HCT116 (cell line): Measurements from ENCODE around the gene CHN1. TPM values are rescaled to one million over a fixed set of nuclear protein-coding genes. Genes with fewer than 3 reads are reported as not detected.

Source experiments
- ATAC-seq: fragments of 200-7000 bp; cut with Tn5 transposase; 2 replicates; pipeline ENCODE4 v1.9.1; 2020; ENCODE audit warnings: mild to moderate bottlenecking, moderate library complexity
- BruUV-seq: library from RNA; stranded (reverse); fragments of 400-500 nt; replicated peaks from 2 replicates; lab custom pipeline; 2021; lab: Mats Ljungman, UMichigan
- CTCF ChIA-PET: fragments of 300-600 bp; sonication (Branson Sonifier 250); formaldehyde crosslinking; loops from one replicate; lab custom pipeline; 2021; ENCODE audit warnings: antibody characterized with exemption; lab: Charles Lee
- POLR2A ChIA-PET: fragments of 300-600, 350-600 bp; sonication (Branson Sonifier 250); formaldehyde crosslinking; loops from one replicate; lab custom pipeline; 2021; ENCODE audit warnings: antibody characterized with exemption; lab: Charles Lee
- RAD21 ChIA-PET, 2 experiments: fragments of 300-600 bp; sonication (Branson Sonifier 250); formaldehyde crosslinking; loops; one replicate each; lab custom pipeline; 2023; ENCODE audit warnings: low total read pairs in 2 of 2; ENCODE audit not compliant: uncharacterized antibody in 2 of 2, unreplicated experiment in 2 of 2, low non-redundant PET in 1 of 2; lab: Charles Lee
- DNase-seq: peaks from one replicate; pipeline ENCODE4 v3.0.0-alpha.2; 2010; ENCODE audit warnings: low read depth, low spot score
- H2AFZ ChIP-seq: fragments of 200-600 bp; shearing (Covaris generic), sonication (generic); 2 replicates; pipeline ENCODE4 v1.6.1; 2017; ENCODE audit warnings: low read depth, mixed run types, mixed read lengths, antibody characterized with exemption, low read length; ENCODE audit not compliant: poor library complexity, severe bottlenecking
- H3K27ac ChIP-seq: 2 replicates; pipeline ENCODE4 v1.5.1; 2012; ENCODE audit warnings: low read depth, low read length
- H3K27me3 ChIP-seq: fragments of 200-600 bp; sonication (generic); 2 replicates; pipeline ENCODE4 v1.6.1; 2016; ENCODE audit warnings: mixed run types, low read length, mixed read lengths; ENCODE audit not compliant: insufficient read depth
- H3K36me3 ChIP-seq, 2 experiments: fragments of 200-500 bp in 1 of 2; fragments of 200-600 bp in 1 of 2; sonication (Bioruptor generic) in 1 of 2; sonication (generic) in 1 of 2; 2 replicates each; pipeline versions ENCODE4 v1.5.1 to v1.6.1; 2014 to 2016; ENCODE audit warnings: low read length in 2 of 2, inconsistent platforms in 1 of 2, mixed read lengths in 1 of 2, mixed run types in 1 of 2; ENCODE audit not compliant: insufficient read depth in 2 of 2, control insufficient read depth in 1 of 2
- H3K4me1 ChIP-seq, 2 experiments: fragments of 200-600 bp in 1 of 2; sonication (generic) in 1 of 2; 2 replicates each; pipeline versions ENCODE4 v1.5.1 to v1.6.1; 2012 to 2017; ENCODE audit warnings: low read length in 2 of 2, inconsistent platforms in 1 of 2, mild to moderate bottlenecking in 1 of 2, mixed read lengths in 1 of 2, mixed run types in 1 of 2, moderate library complexity in 1 of 2; ENCODE audit not compliant: insufficient read depth in 2 of 2, control insufficient read depth in 1 of 2
- H3K4me2 ChIP-seq: fragments of 200-600 bp; sonication (generic); 2 replicates; pipeline ENCODE4 v1.6.1; 2017; ENCODE audit warnings: mixed run types, low read length, mixed read lengths
- H3K4me3 ChIP-seq, 2 experiments: fragments of 200-600 bp in 1 of 2; sonication (generic) in 1 of 2; replicated peaks in 1 of 2; 2 replicates each; pipeline ENCODE4 v1.5.1; 2011 to 2016; ENCODE audit warnings: low read length in 2 of 2, control low read depth in 1 of 2, low read depth in 1 of 2, mild to moderate bottlenecking in 1 of 2, mixed read lengths in 1 of 2, mixed run types in 1 of 2
- H3K79me2 ChIP-seq: fragments of 200-600 bp; sonication (generic); 2 replicates; pipeline ENCODE4 v1.6.1; 2017; ENCODE audit warnings: mild to moderate bottlenecking, mixed run types, low read length, moderate library complexity, mixed read lengths; ENCODE audit not compliant: insufficient read depth
- H3K9ac ChIP-seq: fragments of 200-600 bp; sonication (generic); 2 replicates; pipeline ENCODE4 v1.6.1; 2016; ENCODE audit warnings: low read length, mixed read lengths
- H3K9me2 ChIP-seq: fragments of 200-600 bp; sonication (generic), shearing (Covaris generic); 2 replicates; pipeline ENCODE4 v1.6.1; 2017; ENCODE audit warnings: mixed run types, mild to moderate bottlenecking, moderate library complexity; ENCODE audit not compliant: insufficient read depth
- H3K9me3 ChIP-seq, 2 experiments: fragments of 200-500 bp in 1 of 2; fragments of 200-600 bp in 1 of 2; sonication (Bioruptor generic) in 1 of 2; sonication (generic) in 1 of 2; 2 replicates each; pipeline ENCODE4 v1.6.1; 2014 to 2017; ENCODE audit warnings: low read length in 2 of 2, mixed read lengths in 2 of 2, inconsistent platforms in 1 of 2, low read depth in 1 of 2, mild to moderate bottlenecking in 1 of 2, mixed run types in 1 of 2, moderate library complexity in 1 of 2; ENCODE audit not compliant: control insufficient read depth in 1 of 2, insufficient read depth in 1 of 2
- H4K20me1 ChIP-seq: fragments of 200-600 bp; sonication (generic), shearing (Covaris generic); 2 replicates; pipeline ENCODE4 v1.6.1; 2017; ENCODE audit warnings: mixed run types, mild to moderate bottlenecking, moderate library complexity; ENCODE audit not compliant: insufficient read depth
- ATF3 ChIP-seq: IDR thresholded peaks from 2 replicates; pipeline ENCODE4 v1.6.1; 2012
- CBX3 ChIP-seq: IDR thresholded peaks from 2 replicates; pipeline ENCODE4 v1.6.1; 2012; ENCODE audit warnings: low read depth
- CTCF ChIP-seq, 3 experiments: fragments of 200-600 bp in 1 of 3; sonication (generic) in 1 of 3; IDR thresholded peaks in 2 of 3; conservative IDR thresholded peaks in 1 of 3; 2 replicates each; pipeline ENCODE4 v1.5.1; 2012 to 2017; ENCODE audit warnings: low read depth in 2 of 3, low read length in 2 of 3, antibody characterized with exemption in 1 of 3, borderline replicate concordance in 1 of 3, control low read depth in 1 of 3, mild to moderate bottlenecking in 1 of 3, mixed read lengths in 1 of 3, mixed run types in 1 of 3, moderate library complexity in 1 of 3; ENCODE audit not compliant: insufficient read depth in 1 of 3
- ELF1 ChIP-seq: IDR thresholded peaks from 2 replicates; pipeline ENCODE4 v1.6.1; 2012; ENCODE audit warnings: low read depth, borderline replicate concordance
- EZH2 ChIP-seq: fragments of 200-600 bp; sonication (generic); IDR thresholded peaks from 2 replicates; pipeline ENCODE4 v1.6.1; 2017; ENCODE audit warnings: antibody characterized with exemption, mixed run types
- EZH2phosphoT487 ChIP-seq: fragments of 200-600 bp; IDR thresholded peaks from 2 replicates; pipeline ENCODE4 v1.6.1; 2018; ENCODE audit warnings: antibody characterized with exemption, borderline replicate concordance
- FOSL1 ChIP-seq: IDR thresholded peaks from 2 replicates; pipeline ENCODE4 v1.6.1; 2012; ENCODE audit warnings: low read depth
- MAX ChIP-seq: IDR thresholded peaks from 2 replicates; pipeline ENCODE4 v1.6.1; 2012
- SRF ChIP-seq: IDR thresholded peaks from 2 replicates; pipeline ENCODE4 v1.6.1; 2012; ENCODE audit warnings: low read depth
- YY1 ChIP-seq: IDR thresholded peaks from 2 replicates; pipeline ENCODE4 v1.6.1; 2011; ENCODE audit warnings: low read length, low read depth, moderate library complexity, mild to moderate bottlenecking; ENCODE audit not compliant: insufficient replicate concordance; ENCODE audit errors: extremely low read depth
- ZBTB33 ChIP-seq: IDR thresholded peaks from 2 replicates; pipeline ENCODE4 v1.6.1; 2011; ENCODE audit warnings: mild to moderate bottlenecking, low read length, moderate library complexity; ENCODE audit not compliant: insufficient replicate concordance; ENCODE audit errors: extremely low read depth
- intact Hi-C: fragments of 100-400 bp; cut with micrococcal nuclease; formaldehyde crosslinking; loops from 2 replicates; pipeline ENCODE4 v1.10.0; 2022
- total RNA-seq: library from RNA; stranded (reverse); gene quantifications from one replicate; pipeline ENCODE4 v1.2.1, GENCODE V29; 2021; ENCODE audit not compliant: unreplicated experiment

Gene CHN1
- total RNA-seq, 1 experiment from 2014 or later, result 3.6 TPM

GRCh38 chr2:174929786-174930185, 75.4 kb downstream of the CHN1 start:
- no peaks in the 10 kb centered on the region for H3K4me1 ChIP-seq
- no peak for ATAC-seq
- no peaks in the 10 kb centered on the region for H3K36me3 ChIP-seq
- intact Hi-C loops, result no loop called here
- H3K9me2 ChIP-seq, result no peaks in the 10 kb centered on the region
- no TSS peak for BruUV-seq
- no peak for DNase-seq
- no peaks in the 10 kb centered on the region for H3K9me3 ChIP-seq
- H3K4me2 ChIP-seq, result no peak overlapping the region
- no peak overlapping the region for H3K4me3 ChIP-seq
- no peak overlapping the region for H3K9ac ChIP-seq
- H2AFZ ChIP-seq, result no peak overlapping the region
- H4K20me1 ChIP-seq, result no peaks in the 10 kb centered on the region
- TF ChIP-seq FOSL1 (no peak), MAX (no peak), EZH2phosphoT487 (no peak), ELF1 (no peak), CBX3 (no peak), SRF (no peak)
- no peak overlapping the region for H3K27ac ChIP-seq
- H3K79me2 ChIP-seq, result no peaks in the 10 kb centered on the region
- ChIA-PET POLR2A (no interaction called here), CTCF (no interaction called here), RAD21 (no interaction called here)
- H3K27me3 ChIP-seq, result no peaks in the 10 kb centered on the region

DNA sequence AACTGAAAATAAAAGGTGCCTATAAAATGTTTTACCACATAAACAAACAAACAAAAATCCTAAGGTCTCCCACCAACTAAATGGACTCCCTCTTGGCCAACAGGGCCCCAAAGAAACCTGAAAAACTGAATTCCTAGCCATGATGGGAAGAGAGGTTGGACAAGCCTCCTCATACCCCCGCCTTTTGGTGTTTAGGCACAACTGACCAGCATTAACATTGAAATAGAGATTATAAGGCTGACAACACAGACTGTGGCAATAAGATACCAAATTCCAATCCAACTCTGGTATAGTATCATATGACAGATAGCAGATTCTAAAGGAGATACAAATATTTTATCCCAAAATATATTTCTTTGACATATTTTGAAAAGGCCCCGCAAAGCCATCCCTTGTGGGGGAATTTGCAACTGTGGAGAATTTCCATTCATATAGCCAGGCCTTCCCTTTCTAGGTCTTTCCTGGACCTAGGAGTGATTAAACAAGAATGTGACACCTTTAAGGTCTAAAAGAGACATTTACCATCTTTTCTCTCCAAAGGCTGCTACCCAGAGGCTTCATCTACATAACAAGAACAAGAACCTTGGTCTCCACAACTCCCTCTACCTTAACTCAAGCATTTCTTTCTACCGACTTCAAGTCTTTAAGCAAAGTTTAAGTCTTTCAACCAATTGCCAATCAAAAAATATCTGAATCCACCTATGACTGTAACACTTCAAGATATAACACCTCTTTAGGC, 80.0 kb downstream of the CHN1 start:
- no peak overlapping the region for H3K9ac ChIP-seq
- no peak overlapping the region for H3K27ac ChIP-seq
- no TSS peak for BruUV-seq
- H3K9me3 ChIP-seq, result no peaks in the 10 kb centered on the region
- H2AFZ ChIP-seq, result no peak overlapping the region
- no peaks in the 10 kb centered on the region for H3K4me1 ChIP-seq
- TF ChIP-seq YY1 (no peak), CBX3 (no peak), EZH2 (no peak), CTCF (IDR thresholded peaks at IDR 0.05 in 2 of 3, conservative IDR thresholded peaks at IDR 0.05 in 1 of 3; ENCODE audit: borderline replicate concordance in 1 of 3, insufficient read depth in 1 of 3, low read depth in 2 of 3, low read length in 2 of 3) (no peak), EZH2phosphoT487 (no peak), ZBTB33 (no peak), ATF3 (no peak)
- DNase-seq (no peak), ATAC-seq (no peak)
- H3K27me3 ChIP-seq, result no peaks in the 10 kb centered on the region
- ChIA-PET POLR2A (no interaction called here), RAD21 (no interaction called here), CTCF (no interaction called here)
- no peaks in the 10 kb centered on the region for H3K9me2 ChIP-seq
- H3K4me3 ChIP-seq, result no peak overlapping the region
- H4K20me1 ChIP-seq, result no peaks in the 10 kb centered on the region
- intact Hi-C loops, result no loop called here
- H3K4me2 ChIP-seq, result no peak overlapping the region
- H3K36me3 ChIP-seq, result no peaks in the 10 kb centered on the region
- H3K79me2 ChIP-seq, result no peaks in the 10 kb centered on the region
